ENCODE results near the gene GLI3. TPM values are rescaled to one million over a fixed set of nuclear protein-coding genes. Genes with fewer than 3 reads are reported as not detected.

Gene GLI3
- total and polyA plus RNA-seq, 2 of the 8 experiments (the other 6 are each of a cell fraction or from before 2014, with no cell fraction given), result 8.0 to 31.1 TPM

- no peak overlapping the region for H3K56ac ChIP-seq (replicated peaks; ENCODE audit: insufficient read length, low read depth, low read length)
- H3K4me2 ChIP-seq (ENCODE audit: insufficient read depth in 1 of 2, low read depth in 2 of 2, low read length in 2 of 2), result no peak overlapping the region
- H3K27ac ChIP-seq (ENCODE audit: low read depth, low read length), result no peak overlapping the region
- H4K91ac ChIP-seq (replicated peaks; ENCODE audit: insufficient read length, low read length), result no peak overlapping the region
- no peaks in the 10 kb centered on the region for H4K20me1 ChIP-seq (replicated peaks in 1 of 2; ENCODE audit: control insufficient read depth in 1 of 2, insufficient read depth in 2 of 2, low read length in 2 of 2)
- H3K79me1 ChIP-seq (ENCODE audit: low read depth, low read length), result no peaks in the 10 kb centered on the region
- no peak overlapping the region for H4K8ac ChIP-seq (ENCODE audit: extremely low read depth, insufficient read depth, low read length)
- H3K27me3 ChIP-seq (replicated peaks in 1 of 4; ENCODE audit: control insufficient read depth in 3 of 4, extremely low read depth in 1 of 4, insufficient read depth in 3 of 4, low read length in 3 of 4), result no peaks in the 10 kb centered on the region
- DNase-seq (ENCODE audit: low read depth in 1 of 2, low spot score in 2 of 2) (peak; percentile 23 to 86), FAIRE-seq (peak; percentile 68)
- no peak overlapping the region for H3K9ac ChIP-seq (replicated peaks in 1 of 4; ENCODE audit: extremely low read depth in 1 of 4, low read depth in 3 of 4, low read length in 3 of 4)
- H3K36me3 ChIP-seq (ENCODE audit: control insufficient read depth in 2 of 4, insufficient read depth in 4 of 4, low read length in 3 of 4), result peaks cover 0 to 7% (median 0%) of the 10 kb centered on the region in 4 experiments; a peak in 3 of 8 replicates
- 74% methylated on average over 9 of the region's 9 CpGs; no CpG with 5 or more reads in 1 of the 2 experiments for WGBS, 2 experiments (ENCODE audit: extremely low coverage in 1 of 2, insufficient coverage in 1 of 2, insufficient read length in 1 of 2, insufficient replicate concordance in 2 of 2, low coverage in 1 of 2, low lambda C conversion rate in 2 of 2, missing lambda C conversion rate in 1 of 2)
- H2BK5ac ChIP-seq (ENCODE audit: low read depth, low read length), result no peak overlapping the region
- no peaks in the 10 kb centered on the region for H3K79me2 ChIP-seq (ENCODE audit: control insufficient read depth in 1 of 2, insufficient read depth in 2 of 2, low read length in 2 of 2)
- no peak overlapping the region for H3K23ac ChIP-seq (ENCODE audit: insufficient read length)
- H3K4me1 ChIP-seq (replicated peaks in 1 of 4; ENCODE audit: control insufficient read depth in 3 of 4, insufficient read depth in 4 of 4, low read length in 3 of 4), result peaks cover 0 to 4% (median 0%) of the 10 kb centered on the region in 4 experiments; a peak in 2 of 7 replicates
- H2AFZ ChIP-seq (ENCODE audit: low read length), result no peak overlapping the region
- H2BK20ac ChIP-seq (ENCODE audit: low read length), result no peak overlapping the region
- H2AK5ac ChIP-seq (ENCODE audit: low read depth, low read length), result no peak overlapping the region
- CTCF ChIA-PET (ENCODE audit: partially characterized antibody), result interaction anchor here (0.6 to 3.9 kb wide), 39 partner anchors 9 to 1170 kb away, joined by 3 to 45 read pairs (median 3); no protein-coding TSS in a partner anchor
- H2BK15ac ChIP-seq (ENCODE audit: low read length), result no peak overlapping the region
- POLR2A ChIA-PET (ENCODE audit: partially characterized antibody), result interaction anchor here (0.7 to 1.4 kb wide), 2 partner anchors 9 to 212 kb away, joined by 3 to 5 read pairs; no protein-coding TSS in a partner anchor
- H3K9me3 ChIP-seq (ENCODE audit: insufficient read depth in 2 of 2, low read depth in 1 of 2, low read length in 1 of 2), result peaks cover 0 to 3% of the 10 kb centered on the region in 2 experiments; a peak in 2 of 4 replicates
- H3K14ac ChIP-seq (ENCODE audit: insufficient read length), result no peak overlapping the region
- H3K18ac ChIP-seq (ENCODE audit: extremely low read depth, low read length), result no peak overlapping the region
- H3K23me2 ChIP-seq (ENCODE audit: low read depth, low read length), result no peaks in the 10 kb centered on the region
- no peak overlapping the region for H2BK120ac ChIP-seq (replicated peaks; ENCODE audit: low read depth, low read length)
- H3K4ac ChIP-seq (replicated peaks; ENCODE audit: insufficient read length, low read depth, low read length), result no peak overlapping the region
- no peak overlapping the region for H2BK12ac ChIP-seq (ENCODE audit: low read depth, low read length)
- H4K5ac ChIP-seq (ENCODE audit: insufficient read length, low read depth, low read length), result no peak overlapping the region
- H3K4me3 ChIP-seq (ENCODE audit: extremely low read depth in 1 of 4, insufficient read depth in 2 of 4, low read depth in 3 of 4, low read length in 4 of 4), result no peak overlapping the region
- TF ChIP-seq CHD1 (IDR thresholded peaks at IDR 0.05; ENCODE audit: low read depth, low read length) (no peak), USF2 (IDR thresholded peaks at IDR 0.05; ENCODE audit: low read length) (no peak), E2F6 (IDR thresholded peaks at IDR 0.05) (no peak), RAD21 (IDR thresholded peaks at IDR 0.05 in 1 of 2, conservative IDR thresholded peaks at IDR 0.05 in 1 of 2; ENCODE audit: low read depth in 2 of 2, low read length in 2 of 2) (peak; percentile 88 to 92), PHF8 (conservative IDR thresholded peaks at IDR 0.05; ENCODE audit: low read depth, low read length) (no peak), EP300 (IDR thresholded peaks at IDR 0.05; ENCODE audit: borderline replicate concordance in 1 of 2, low read depth in 2 of 2, low read length in 2 of 2) (no peak), GTF2F1 (IDR thresholded peaks at IDR 0.05; ENCODE audit: borderline replicate concordance, low read depth, low read length) (no peak), CREB1 (IDR thresholded peaks at IDR 0.05) (no peak)
Observed at GRCh38 chr7:42014625-42015618, 222.1 kb downstream of the GLI3 start.
